Keratinocyte (primary cell): ENCODE measurements around the gene CSF3. TPM values are rescaled to one million over a fixed set of nuclear protein-coding genes. Genes with fewer than 3 reads are reported as not detected.
"Not testable (repeated sequence)": the region's sequence is repeated elsewhere in the genome, so short reads cannot be mapped to it uniquely, and the experiment has no call there.

Experiments used
- DNase-seq: peaks from one replicate; pipeline ENCODE4 v3.0.0-alpha.2; 2011; ENCODE audit warnings: low read depth, missing footprints, low spot score
- FAIRE-seq: peaks from 2 replicates; lab custom pipeline; 2011; peaks lifted over from hg19 to GRCh38; lab: Jason Lieb, UNC
- H2AFZ ChIP-seq: 2 replicates; pipeline ENCODE4 v1.6.0; 2012; ENCODE audit warnings: low read length, control low read depth, inconsistent platforms; ENCODE audit not compliant: control insufficient read depth
- H3K27ac ChIP-seq: 2 replicates; pipeline ENCODE4 v1.5.1; 2011; ENCODE audit warnings: low read length; ENCODE audit not compliant: control insufficient read depth, insufficient read depth
- H3K27me3 ChIP-seq: 3 replicates; pipeline ENCODE4 v1.6.0; 2011; ENCODE audit warnings: low read length; ENCODE audit not compliant: control insufficient read depth, insufficient read depth; ENCODE audit errors: extremely low read depth
- H3K36me3 ChIP-seq, 2 experiments: 2 replicates in 1 of 2; 3 replicates in 1 of 2; pipeline ENCODE4 v1.5.1; 2011; ENCODE audit warnings: low read length in 2 of 2, mild to moderate bottlenecking in 1 of 2; ENCODE audit not compliant: control insufficient read depth in 2 of 2, insufficient read depth in 2 of 2; ENCODE audit errors: extremely low read depth in 1 of 2
- H3K4me1 ChIP-seq: 3 replicates; pipeline ENCODE4 v1.5.1; 2011; ENCODE audit warnings: low read length; ENCODE audit not compliant: control insufficient read depth, insufficient read depth; ENCODE audit errors: extremely low read depth
- H3K4me2 ChIP-seq: 3 replicates; pipeline ENCODE4 v1.6.0; 2011; ENCODE audit warnings: low read depth, low read length; ENCODE audit not compliant: control insufficient read depth, insufficient read depth; ENCODE audit errors: extremely low read depth
- H3K4me3 ChIP-seq, 3 experiments: fragments of 200-600 bp in 1 of 3; sonication (generic) in 1 of 3; 2 replicates in 2 of 3; 3 replicates in 1 of 3; pipeline ENCODE4 v1.5.1; 2011 to 2016; ENCODE audit warnings: low read length in 3 of 3, mild to moderate bottlenecking in 3 of 3, control low read depth in 2 of 3, inconsistent platforms in 1 of 3, low read depth in 1 of 3, mixed read lengths in 1 of 3, mixed run types in 1 of 3, moderate library complexity in 1 of 3; ENCODE audit not compliant: control insufficient read depth in 2 of 3, insufficient read depth in 2 of 3; ENCODE audit errors: extremely low read depth in 1 of 3
- H3K79me2 ChIP-seq: 2 replicates; pipeline ENCODE4 v1.6.0; 2012; ENCODE audit warnings: low read length; ENCODE audit not compliant: control insufficient read depth, insufficient read depth
- H3K9ac ChIP-seq: 3 replicates; pipeline ENCODE4 v1.6.0; 2011; ENCODE audit warnings: low read length; ENCODE audit not compliant: control insufficient read depth, insufficient read depth; ENCODE audit errors: extremely low read depth
- H3K9me1 ChIP-seq: 3 replicates; pipeline ENCODE4 v1.6.0; 2011; ENCODE audit warnings: low read length; ENCODE audit not compliant: control insufficient read depth, insufficient read depth; ENCODE audit errors: extremely low read depth
- H3K9me3 ChIP-seq: 2 replicates; pipeline ENCODE4 v1.5.1; 2012; ENCODE audit warnings: low read depth, low read length; ENCODE audit not compliant: control insufficient read depth
- H4K20me1 ChIP-seq: 3 replicates; pipeline ENCODE4 v1.6.0; 2011; ENCODE audit warnings: low read length; ENCODE audit not compliant: control insufficient read depth, insufficient read depth; ENCODE audit errors: extremely low read depth
- EZH2 ChIP-seq: IDR thresholded peaks from one replicate; pipeline ENCODE4 v1.6.1; 2012; ENCODE audit warnings: inconsistent platforms, mild to moderate bottlenecking, low read length, moderate library complexity
- dilution Hi-C: fragments of 300-500 bp; cut with MboI; formaldehyde crosslinking; loops from one replicate; pipeline ENCODE4 v1.7.0; 2020; ENCODE audit warnings: low sequenced_read_pairs; ENCODE audit not compliant: extremely low pct_ligation_motif_present
- polyA plus RNA-seq, 5 experiments: library from polyadenylated mRNA; depleted of rRNA in 3 of 5; stranded (reverse) in 3 of 5; stranded (forward) in 1 of 5; unstranded in 1 of 5; fragments of >200 nt; gene quantifications; 1 replicate in 1 of 5; 2 replicates in 3 of 5; 3 replicates in 1 of 5; pipeline versions ENCODE4 v1.2.1 to v1.2.3, GENCODE V29; 2011 to 2012; ENCODE audit warnings: missing spikeins in 2 of 5, low read depth in 1 of 5, low replicate concordance in 1 of 5
- TF ChIP-seq, protein P1 (sequence below), 3 experiments: IDR thresholded peaks in 1 of 3; conservative IDR thresholded peaks in 1 of 3; optimal IDR thresholded peaks in 1 of 3; 2 replicates in 2 of 3; 3 replicates in 1 of 3; pipeline versions ENCODE3 to v1.5.1; 2011; ENCODE audit warnings: low read length in 3 of 3, mild to moderate bottlenecking in 3 of 3, moderate library complexity in 2 of 3, control low read depth in 1 of 3, inconsistent platforms in 1 of 3; ENCODE audit not compliant: insufficient read depth in 2 of 3; ENCODE audit errors: extremely low read depth in 1 of 3

Gene CSF3
- polyA plus RNA-seq, 1 donor (not counting 4 experiments of a cell fraction or from before 2014, with no cell fraction given): 0.76 TPM

DNA sequence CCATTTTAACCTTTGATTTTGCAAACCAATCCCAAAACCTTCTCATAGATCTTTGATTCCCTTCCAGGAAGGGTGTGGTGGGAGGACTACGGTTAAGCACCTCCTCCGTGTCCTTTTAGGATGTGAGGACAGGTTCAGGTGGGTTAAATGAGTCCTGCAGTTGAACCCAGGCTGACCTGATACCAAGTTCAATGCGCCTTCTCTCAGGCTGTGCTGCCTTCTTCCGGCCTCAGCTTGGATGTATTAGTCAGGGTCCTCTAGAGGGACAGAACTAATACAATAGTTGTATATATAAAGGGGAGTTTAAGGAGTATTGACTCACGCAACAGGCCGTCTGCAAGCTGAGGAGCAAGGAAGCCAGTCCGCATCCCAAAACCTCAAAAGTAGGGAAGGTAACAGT, 10.5 kb upstream of the CSF3 start:
- Histone ChIP-seq H4K20me1 (no peaks in the 10 kb centered on the region), H3K4me3 (no peak overlapping the region), H3K9ac (no peak overlapping the region), H3K27me3 (no peaks in the 10 kb centered on the region), H3K9me1 (no peaks in the 10 kb centered on the region), H3K79me2 (no peaks in the 10 kb centered on the region), H3K9me3 (no peaks in the 10 kb centered on the region), H3K36me3 (no peaks in the 10 kb centered on the region), H3K4me1 (no peaks in the 10 kb centered on the region), H3K27ac (no peak overlapping the region), H3K4me2 (no peak overlapping the region), H2AFZ (no peak overlapping the region)
- TF ChIP-seq, protein P1, sequence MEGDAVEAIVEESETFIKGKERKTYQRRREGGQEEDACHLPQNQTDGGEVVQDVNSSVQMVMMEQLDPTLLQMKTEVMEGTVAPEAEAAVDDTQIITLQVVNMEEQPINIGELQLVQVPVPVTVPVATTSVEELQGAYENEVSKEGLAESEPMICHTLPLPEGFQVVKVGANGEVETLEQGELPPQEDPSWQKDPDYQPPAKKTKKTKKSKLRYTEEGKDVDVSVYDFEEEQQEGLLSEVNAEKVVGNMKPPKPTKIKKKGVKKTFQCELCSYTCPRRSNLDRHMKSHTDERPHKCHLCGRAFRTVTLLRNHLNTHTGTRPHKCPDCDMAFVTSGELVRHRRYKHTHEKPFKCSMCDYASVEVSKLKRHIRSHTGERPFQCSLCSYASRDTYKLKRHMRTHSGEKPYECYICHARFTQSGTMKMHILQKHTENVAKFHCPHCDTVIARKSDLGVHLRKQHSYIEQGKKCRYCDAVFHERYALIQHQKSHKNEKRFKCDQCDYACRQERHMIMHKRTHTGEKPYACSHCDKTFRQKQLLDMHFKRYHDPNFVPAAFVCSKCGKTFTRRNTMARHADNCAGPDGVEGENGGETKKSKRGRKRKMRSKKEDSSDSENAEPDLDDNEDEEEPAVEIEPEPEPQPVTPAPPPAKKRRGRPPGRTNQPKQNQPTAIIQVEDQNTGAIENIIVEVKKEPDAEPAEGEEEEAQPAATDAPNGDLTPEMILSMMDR (optimal IDR thresholded peaks at IDR 0.05 in 1 of 3, IDR thresholded peaks at IDR 0.05 in 1 of 3, conservative IDR thresholded peaks at IDR 0.05 in 1 of 3; ENCODE audit: extremely low read depth in 1 of 3, insufficient read depth in 2 of 3, low read length in 3 of 3): no peak
- TF ChIP-seq EZH2: no peak
- FAIRE-seq (no peak), DNase-seq (no peak)
- dilution Hi-C loops: no loop called here

DNA sequence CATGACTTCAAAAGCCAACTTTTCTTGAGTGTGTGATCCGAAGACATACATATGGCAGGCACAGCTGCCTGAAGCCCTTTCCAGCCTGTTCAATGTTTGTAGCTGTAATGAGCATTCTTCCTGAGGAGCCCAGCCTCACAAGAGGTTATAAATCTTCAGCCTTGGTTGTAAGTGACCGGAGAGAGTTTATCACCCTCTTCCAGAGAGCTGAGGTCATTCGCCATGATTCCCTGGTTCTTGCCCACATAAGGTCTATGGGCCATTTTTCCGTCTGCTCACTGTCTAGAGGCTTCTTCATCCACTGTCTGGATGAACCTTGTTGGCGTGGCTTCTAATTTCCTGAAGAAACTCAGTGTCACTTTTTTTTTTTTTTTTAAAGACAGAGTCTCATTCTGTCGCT, 9.7 kb upstream of the CSF3 start:
- H4K20me1 ChIP-seq: no peaks in the 10 kb centered on the region
- no peaks in the 10 kb centered on the region for H3K9me3 ChIP-seq
- H2AFZ ChIP-seq: no peak overlapping the region
- dilution Hi-C loops: no loop called here
- H3K4me1 ChIP-seq: peaks cover 3% of the 10 kb centered on the region
- no peak for DNase-seq
- no peaks in the 10 kb centered on the region for H3K27me3 ChIP-seq
- H3K79me2 ChIP-seq: no peaks in the 10 kb centered on the region
- no peak overlapping the region for H3K9ac ChIP-seq
- TF ChIP-seq EZH2: no peak
- TF ChIP-seq, protein P1 (optimal IDR thresholded peaks at IDR 0.05 in 1 of 3, IDR thresholded peaks at IDR 0.05 in 1 of 3, conservative IDR thresholded peaks at IDR 0.05 in 1 of 3; ENCODE audit: extremely low read depth in 1 of 3, insufficient read depth in 2 of 3, low read length in 3 of 3): no peak
- H3K4me3 ChIP-seq: no peak overlapping the region
- no peaks in the 10 kb centered on the region for H3K36me3 ChIP-seq
- H3K4me2 ChIP-seq: no peak overlapping the region
- FAIRE-seq: no peak
- H3K27ac ChIP-seq: no peak overlapping the region
- H3K9me1 ChIP-seq: no peaks in the 10 kb centered on the region

DNA sequence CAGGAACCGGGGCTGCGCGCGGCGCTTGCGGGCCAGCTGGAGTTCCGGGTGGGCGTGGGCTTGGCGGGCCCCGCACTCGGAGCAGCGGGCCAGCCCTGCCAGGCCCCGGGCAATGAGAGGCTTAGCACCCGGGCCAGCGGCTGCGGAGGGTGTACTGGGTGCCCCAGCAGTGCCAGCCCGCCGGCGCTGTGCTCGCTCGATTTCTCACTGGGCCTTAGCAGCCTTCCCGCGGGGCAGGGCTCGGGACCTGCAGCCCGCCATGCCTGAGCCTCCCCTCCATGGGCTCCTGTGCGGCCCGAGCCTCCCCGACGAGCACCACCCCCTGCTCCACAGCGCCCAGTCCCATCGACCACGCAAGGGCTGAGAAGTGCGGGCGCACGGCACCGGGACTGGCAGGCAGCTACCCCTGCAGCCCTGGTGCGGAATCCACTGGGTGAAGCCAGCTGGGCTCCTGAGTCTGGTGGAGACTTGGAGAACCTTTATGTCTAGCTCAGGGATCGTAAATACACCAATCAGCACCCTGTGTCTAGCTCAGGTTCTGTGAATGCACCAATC, 4.2 kb upstream of the CSF3 start:
- H3K79me2 ChIP-seq, H3K36me3 ChIP-seq, H3K4me2 ChIP-seq, H3K9me3 ChIP-seq, DNase-seq, H3K9me1 ChIP-seq, H3K4me3 ChIP-seq, H3K27ac ChIP-seq, H3K27me3 ChIP-seq, dilution Hi-C loops, FAIRE-seq, H2AFZ ChIP-seq, H3K9ac ChIP-seq, H4K20me1 ChIP-seq: not testable (repeated sequence)
- peaks cover 31% of the 10 kb centered on the region for H3K4me1 ChIP-seq

DNA sequence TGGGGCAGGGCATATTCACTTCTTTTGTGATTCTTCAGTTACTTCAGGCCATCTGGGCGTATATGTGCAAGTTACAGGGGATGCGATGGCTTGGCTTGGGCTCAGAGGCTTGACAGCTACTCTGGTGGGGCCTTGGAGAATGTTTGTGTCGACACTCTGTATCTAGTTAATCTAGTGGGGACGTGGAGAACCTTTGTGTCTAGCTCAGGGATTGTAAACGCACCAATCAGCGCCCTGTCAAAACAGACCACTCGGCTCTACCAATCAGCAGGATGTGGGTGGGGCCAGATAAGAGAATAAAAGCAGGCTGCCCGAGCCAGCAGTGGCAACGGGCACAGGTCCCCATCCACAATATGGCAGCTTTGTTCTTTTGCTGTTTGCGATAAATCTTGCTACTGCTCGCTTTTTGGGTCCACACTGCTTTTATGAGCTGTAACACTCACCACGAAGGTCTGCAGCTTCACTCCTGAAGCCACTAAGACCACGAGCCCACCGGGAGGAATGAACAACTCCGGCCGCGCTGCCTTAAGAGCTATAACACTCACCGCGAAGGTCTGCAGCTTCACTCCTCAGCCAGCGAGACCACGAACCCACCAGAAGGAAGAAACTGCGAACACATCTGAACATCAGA, 3.1 kb upstream of the CSF3 start:
- H3K36me3 ChIP-seq, DNase-seq, H3K9ac ChIP-seq, dilution Hi-C loops, FAIRE-seq, H3K4me3 ChIP-seq, H3K79me2 ChIP-seq, H2AFZ ChIP-seq, H3K27me3 ChIP-seq, H3K9me1 ChIP-seq, H3K27ac ChIP-seq, H3K4me2 ChIP-seq, H4K20me1 ChIP-seq, H3K9me3 ChIP-seq: not testable (repeated sequence)
- H3K4me1 ChIP-seq: peaks cover 31% of the 10 kb centered on the region
